Nephron (organoid): Measurements from ENCODE around the gene CASQ2.
A peak's percentile ranks its signal among the peaks of the same experiment; 100 is the strongest.

Experiments used
- H3K27ac Mint-ChIP-seq, 3 experiments: 2 replicates each; pipeline ENCODE4 v1.8.0; 2020; ENCODE audit warnings: mixed read lengths in 3 of 3, mild to moderate bottlenecking in 2 of 3, moderate library complexity in 1 of 3
- H3K27me3 Mint-ChIP-seq: 2 replicates; pipeline ENCODE4 v1.8.0; 2021; ENCODE audit warnings: low read depth, mild to moderate bottlenecking, moderate library complexity, mixed read lengths
- H3K36me3 Mint-ChIP-seq: 2 replicates; pipeline ENCODE4 v1.8.0; 2020; ENCODE audit warnings: low read depth, mixed read lengths
- H3K4me1 Mint-ChIP-seq: 2 replicates; pipeline ENCODE4 v1.8.0; 2020; ENCODE audit warnings: mixed read lengths
- H3K4me3 Mint-ChIP-seq, 3 experiments: 2 replicates each; pipeline ENCODE4 v1.8.0; 2020; ENCODE audit warnings: mild to moderate bottlenecking in 3 of 3, mixed read lengths in 3 of 3, moderate library complexity in 2 of 3
- H3K9me3 Mint-ChIP-seq: 2 replicates; pipeline ENCODE4 v1.8.0; 2020; ENCODE audit warnings: mixed read lengths
- TF ChIP-seq, protein P1 (sequence below), 3 experiments: fragments of 200-600 bp; sonication (generic); IDR thresholded peaks; one replicate each; pipeline ENCODE4 v1.5.0; 2021; ENCODE audit warnings: antibody characterized with exemption in 3 of 3; ENCODE audit not compliant: unreplicated experiment in 3 of 3

Gene CASQ2

GRCh38 chr1:115676498-115677181, 91.9 kb downstream of the CASQ2 start:
- TF ChIP-seq, protein P1, sequence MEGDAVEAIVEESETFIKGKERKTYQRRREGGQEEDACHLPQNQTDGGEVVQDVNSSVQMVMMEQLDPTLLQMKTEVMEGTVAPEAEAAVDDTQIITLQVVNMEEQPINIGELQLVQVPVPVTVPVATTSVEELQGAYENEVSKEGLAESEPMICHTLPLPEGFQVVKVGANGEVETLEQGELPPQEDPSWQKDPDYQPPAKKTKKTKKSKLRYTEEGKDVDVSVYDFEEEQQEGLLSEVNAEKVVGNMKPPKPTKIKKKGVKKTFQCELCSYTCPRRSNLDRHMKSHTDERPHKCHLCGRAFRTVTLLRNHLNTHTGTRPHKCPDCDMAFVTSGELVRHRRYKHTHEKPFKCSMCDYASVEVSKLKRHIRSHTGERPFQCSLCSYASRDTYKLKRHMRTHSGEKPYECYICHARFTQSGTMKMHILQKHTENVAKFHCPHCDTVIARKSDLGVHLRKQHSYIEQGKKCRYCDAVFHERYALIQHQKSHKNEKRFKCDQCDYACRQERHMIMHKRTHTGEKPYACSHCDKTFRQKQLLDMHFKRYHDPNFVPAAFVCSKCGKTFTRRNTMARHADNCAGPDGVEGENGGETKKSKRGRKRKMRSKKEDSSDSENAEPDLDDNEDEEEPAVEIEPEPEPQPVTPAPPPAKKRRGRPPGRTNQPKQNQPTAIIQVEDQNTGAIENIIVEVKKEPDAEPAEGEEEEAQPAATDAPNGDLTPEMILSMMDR (IDR thresholded peaks at IDR 0.05; ENCODE audit: unreplicated experiment in 3 of 3), result no peak
- Mint-ChIP-seq H3K36me3 (peaks cover 23% of the 10 kb centered on the region), H3K4me3 (no peak overlapping the region), H3K9me3 (no peaks in the 10 kb centered on the region), H3K4me1 (peaks cover 23% of the 10 kb centered on the region), H3K27ac (peak overlapping the region; percentile 48 to 62 (median 58)), H3K27me3 (peaks cover 4% of the 10 kb centered on the region)

- no peaks in the 10 kb centered on the region for H3K27me3 Mint-ChIP-seq
These were observed 96.1 kb downstream of the CASQ2 start for GRCh38 chr1:115672224-115673009.

GRCh38 chr1:115671176-115671934, 97.2 kb downstream of the CASQ2 start:
- peak overlapping the region in 1 of 3 experiments; percentile 65 for H3K27ac Mint-ChIP-seq
- no peaks in the 10 kb centered on the region for H3K9me3 Mint-ChIP-seq
- no peaks in the 10 kb centered on the region for H3K27me3 Mint-ChIP-seq
- TF ChIP-seq, protein P1 (IDR thresholded peaks at IDR 0.05; ENCODE audit: unreplicated experiment in 3 of 3), result no peak
- H3K4me3 Mint-ChIP-seq, result no peak overlapping the region
- peaks cover 15% of the 10 kb centered on the region for H3K4me1 Mint-ChIP-seq
- peaks cover 29% of the 10 kb centered on the region for H3K36me3 Mint-ChIP-seq

More at GRCh38 chr1:115672224-115673009, 96.1 kb downstream of the CASQ2 start:
- Mint-ChIP-seq H3K36me3 (peaks cover 27% of the 10 kb centered on the region), H3K4me1 (peaks cover 21% of the 10 kb centered on the region), H3K4me3 (no peak overlapping the region), H3K27ac (no peak overlapping the region), H3K9me3 (no peaks in the 10 kb centered on the region)
- TF ChIP-seq, protein P1 (IDR thresholded peaks at IDR 0.05; ENCODE audit: unreplicated experiment in 3 of 3), result no peak

GRCh38 chr1:115670476-115671175, 97.9 kb downstream of the CASQ2 start:
- no peaks in the 10 kb centered on the region for H3K27me3 Mint-ChIP-seq
- TF ChIP-seq, protein P1 (IDR thresholded peaks at IDR 0.05; ENCODE audit: unreplicated experiment in 3 of 3), result no peak
- peak overlapping the region in 1 of 3 experiments; percentile 65 for H3K27ac Mint-ChIP-seq
- H3K4me1 Mint-ChIP-seq, result peaks cover 15% of the 10 kb centered on the region
- peaks cover 36% of the 10 kb centered on the region for H3K36me3 Mint-ChIP-seq
- no peaks in the 10 kb centered on the region for H3K9me3 Mint-ChIP-seq
- no peak overlapping the region for H3K4me3 Mint-ChIP-seq

DNA sequence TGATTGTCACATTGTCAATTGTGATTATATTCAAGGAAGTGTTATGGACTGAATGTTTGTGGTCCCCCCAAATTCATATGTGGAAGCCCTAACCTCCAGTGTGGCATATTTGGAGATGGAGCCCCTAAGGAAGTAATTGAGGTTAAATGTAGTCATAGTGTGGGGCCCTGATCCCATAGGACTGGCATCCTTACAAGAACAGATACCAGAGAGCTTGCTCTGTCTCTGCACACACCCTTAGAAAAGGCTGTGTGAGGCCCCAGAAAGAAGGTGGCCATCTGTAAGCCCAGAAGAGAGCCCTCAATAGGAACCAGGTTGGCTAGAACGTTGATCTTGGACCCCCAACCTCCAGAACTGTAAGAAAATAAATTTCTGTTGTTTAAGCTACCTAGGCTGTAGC, 98.6 kb downstream of the CASQ2 start:
- TF ChIP-seq, protein P1 (IDR thresholded peaks at IDR 0.05; ENCODE audit: unreplicated experiment in 3 of 3), result no peak
- Mint-ChIP-seq H3K27ac (no peak overlapping the region), H3K4me3 (no peak overlapping the region), H3K4me1 (peaks cover 15% of the 10 kb centered on the region), H3K36me3 (peaks cover 36% of the 10 kb centered on the region), H3K27me3 (no peaks in the 10 kb centered on the region), H3K9me3 (no peaks in the 10 kb centered on the region)
